Fibroblast of skin of scalp (primary cell): ENCODE results near the gene VWA7.

Source experiments
- DNase-seq: peaks from one replicate; pipeline ENCODE4 v3.0.0-alpha.2; 2013

Gene VWA7

DNA sequence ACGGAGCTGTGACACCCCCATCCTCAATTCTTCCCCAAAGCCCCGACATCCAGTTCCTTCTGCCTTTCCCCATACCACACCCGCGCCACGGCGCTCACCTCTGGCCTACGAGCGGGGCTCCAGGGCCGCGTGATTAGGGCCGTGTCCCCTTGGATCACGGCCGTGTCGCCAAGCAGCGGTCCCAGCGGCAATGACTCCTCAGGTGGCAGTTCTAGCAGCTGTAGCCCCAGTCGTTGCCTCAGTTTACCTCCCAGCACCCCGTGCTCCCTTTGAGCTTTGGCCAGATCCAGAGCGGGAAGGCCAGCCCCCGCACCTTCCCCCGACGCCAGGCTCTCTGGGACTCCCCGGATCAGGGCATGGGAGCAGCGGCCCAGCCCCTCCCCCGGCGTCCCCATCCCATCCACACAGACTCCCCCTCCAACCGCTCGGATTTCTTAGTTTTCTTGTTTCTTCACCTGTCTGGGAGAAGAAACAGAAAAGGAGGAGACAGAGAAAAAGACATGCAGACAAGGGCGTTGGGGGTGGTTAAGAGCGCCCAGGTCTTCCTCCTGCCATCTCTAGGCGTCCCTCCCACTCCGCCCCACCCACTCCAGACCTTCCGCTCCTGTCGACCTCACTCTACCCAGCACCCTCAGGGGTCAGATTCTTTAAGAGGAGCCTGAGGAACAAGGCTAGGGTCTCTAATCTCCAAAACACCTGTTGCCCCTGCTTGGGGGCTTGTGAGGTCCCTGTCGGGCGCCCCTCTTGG, 48.2 kb downstream of the VWA7 start, which contains the start of gene DDAH2:
Gene DDAH2, minus strand, starts transcription at position 533 of the 748 bp plus-strand sequence. Its CDS starts 138 bp downstream, at position 395.
- no peak for DNase-seq

DNA sequence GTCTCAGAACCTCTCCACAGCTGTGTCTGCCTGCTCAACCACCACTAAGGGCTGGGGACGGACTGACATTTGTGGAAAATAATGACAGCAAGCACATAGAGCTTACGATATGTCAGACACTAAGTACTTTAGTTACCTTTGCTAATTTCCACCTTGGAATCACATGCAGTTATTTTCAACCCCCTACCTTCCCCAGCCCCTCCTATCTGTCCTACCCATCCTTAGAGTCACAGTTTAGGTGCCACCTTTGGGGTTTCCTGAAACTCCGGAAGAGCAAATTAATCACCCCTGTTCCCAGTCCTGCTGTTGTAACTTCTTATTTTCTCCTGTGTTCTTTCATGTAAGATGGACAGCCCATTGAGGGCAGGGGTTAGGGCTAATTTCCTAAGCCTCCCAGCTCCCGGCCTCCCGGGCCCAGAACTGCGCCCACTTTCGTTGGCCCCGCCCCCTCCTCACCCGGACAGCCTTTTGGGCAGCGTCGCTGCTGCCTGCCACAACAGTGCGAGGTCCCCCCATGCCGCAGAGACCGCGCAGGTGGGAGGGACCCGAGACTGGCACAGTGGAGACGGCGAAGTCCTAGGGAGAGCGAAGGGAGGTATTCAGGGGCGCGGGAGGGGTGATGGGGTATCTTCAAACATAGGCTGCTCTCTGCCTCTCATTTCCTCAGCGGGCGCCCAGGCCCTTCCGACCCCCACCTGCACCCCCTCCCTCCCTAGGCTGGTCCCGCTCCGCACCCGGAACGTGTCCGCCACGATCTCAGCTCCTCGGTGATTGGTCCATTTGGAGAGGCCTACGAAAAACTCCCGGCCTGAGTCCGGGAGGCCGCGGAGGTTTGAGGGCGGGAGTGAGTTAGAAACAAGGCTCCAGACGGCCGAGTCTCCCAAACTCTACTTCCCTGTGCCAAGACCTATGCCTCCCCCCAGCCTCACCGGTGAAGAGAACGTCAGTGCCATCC, 49.1 kb downstream of the VWA7 start:
- no peak for DNase-seq

DNA sequence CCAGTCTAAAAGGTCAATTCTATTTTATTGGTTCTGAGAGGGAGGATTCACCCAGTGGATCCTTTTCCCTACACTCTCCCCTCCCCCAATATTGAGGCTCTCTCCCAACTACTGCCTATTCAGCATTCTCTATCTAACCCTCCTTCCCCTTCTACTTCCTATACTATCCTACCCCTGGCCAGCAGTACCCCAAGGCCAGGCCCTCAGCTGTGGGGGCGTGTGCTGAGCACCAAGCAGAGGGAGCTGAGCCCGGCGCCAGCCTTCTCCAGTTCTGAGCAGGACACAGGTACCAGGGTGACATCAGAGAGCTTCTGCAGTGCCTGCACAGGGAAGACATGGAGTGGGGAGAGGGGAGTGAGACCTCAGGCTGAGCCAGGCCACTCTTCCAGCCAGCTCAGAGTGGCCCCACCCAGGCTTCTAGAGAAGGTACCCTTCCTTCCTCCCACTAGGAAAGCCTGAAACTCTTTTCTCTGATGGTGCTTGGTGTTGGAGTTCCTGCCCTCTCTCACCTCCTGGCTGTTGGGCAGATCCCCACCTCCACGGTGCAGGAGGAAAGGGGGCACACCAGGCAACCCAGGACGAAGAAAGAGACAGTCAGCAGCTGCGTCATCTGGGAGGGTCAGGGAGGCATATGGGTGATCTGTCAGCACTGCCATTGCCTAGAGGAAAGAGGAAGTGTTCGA, 50.0 kb downstream of the VWA7 start:
- no peak for DNase-seq

DNA sequence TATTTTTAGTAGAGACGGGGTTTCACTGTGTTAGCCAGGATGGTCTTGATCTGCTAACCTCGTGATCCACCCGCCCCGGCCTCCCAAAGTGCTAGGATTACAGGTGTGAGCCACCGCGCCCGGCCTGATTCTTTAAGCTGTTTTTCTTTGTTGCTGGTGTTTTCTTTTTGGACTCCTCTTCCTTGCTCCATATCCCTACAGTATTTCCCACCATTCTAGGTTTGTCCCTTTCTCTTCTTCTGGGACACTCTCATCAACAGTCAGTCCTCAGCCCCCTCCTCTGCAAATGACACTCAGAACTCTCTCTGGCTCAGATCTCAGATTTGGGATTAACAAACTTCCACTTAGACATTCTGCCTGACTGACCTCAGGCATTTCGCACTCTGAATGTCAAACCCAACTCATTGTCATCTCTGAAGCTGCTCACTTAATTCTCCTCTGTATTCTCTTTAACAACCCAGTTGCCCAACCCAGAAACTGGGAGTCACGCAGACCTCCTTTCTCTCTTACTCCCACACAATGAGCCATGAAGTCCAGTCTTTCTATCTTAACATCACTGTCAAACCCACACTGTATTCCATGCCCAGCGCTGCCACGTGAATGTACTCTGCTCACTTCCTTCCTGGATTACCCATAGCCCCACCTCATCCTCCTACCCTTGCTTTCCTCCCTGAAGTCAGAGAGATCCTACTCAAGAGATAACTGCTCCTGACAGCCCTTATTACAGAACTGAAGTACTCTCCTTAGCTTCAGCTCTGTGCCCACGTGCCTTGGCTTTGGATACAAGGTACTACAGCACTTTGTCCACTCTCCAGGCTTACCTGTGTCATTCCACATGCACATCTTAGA, 51.4 kb downstream of the VWA7 start:
- DNase-seq = no peak

DNA sequence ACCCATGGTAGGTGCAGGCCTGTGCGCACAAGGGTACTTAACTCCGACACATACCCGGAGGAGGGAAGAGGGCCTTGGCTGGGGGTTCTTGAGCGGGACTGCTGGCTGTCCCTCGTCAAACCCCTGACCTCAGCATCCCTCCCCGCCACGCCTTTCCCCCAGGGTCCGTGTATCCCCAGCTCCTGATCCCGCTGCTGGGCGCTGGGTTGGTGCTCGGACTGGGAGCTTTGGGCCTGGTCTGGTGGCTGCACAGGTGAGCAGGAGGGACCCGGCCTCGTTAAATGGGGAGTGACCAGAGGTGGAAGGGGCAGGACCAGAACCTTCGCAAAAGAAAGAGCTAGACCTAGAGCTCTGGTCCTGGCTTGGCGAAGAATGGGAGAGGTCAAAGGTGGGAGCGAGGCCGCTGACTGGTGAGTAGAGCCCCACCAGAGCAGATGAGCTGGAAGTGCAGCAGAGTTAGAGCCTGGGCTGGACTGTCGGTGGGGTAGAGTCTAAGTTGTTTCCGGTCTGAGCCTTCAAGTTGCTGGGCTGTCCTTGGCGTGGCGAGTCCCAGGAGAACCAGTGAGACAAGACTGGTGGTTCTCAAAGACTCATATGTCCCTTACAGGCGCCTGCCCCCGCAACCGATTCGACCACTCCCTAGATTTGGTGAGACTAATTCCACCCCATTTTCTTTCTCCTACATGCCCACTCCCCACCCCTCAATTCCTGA, 53.0 kb downstream of the VWA7 start:
- no peak for DNase-seq

DNA sequence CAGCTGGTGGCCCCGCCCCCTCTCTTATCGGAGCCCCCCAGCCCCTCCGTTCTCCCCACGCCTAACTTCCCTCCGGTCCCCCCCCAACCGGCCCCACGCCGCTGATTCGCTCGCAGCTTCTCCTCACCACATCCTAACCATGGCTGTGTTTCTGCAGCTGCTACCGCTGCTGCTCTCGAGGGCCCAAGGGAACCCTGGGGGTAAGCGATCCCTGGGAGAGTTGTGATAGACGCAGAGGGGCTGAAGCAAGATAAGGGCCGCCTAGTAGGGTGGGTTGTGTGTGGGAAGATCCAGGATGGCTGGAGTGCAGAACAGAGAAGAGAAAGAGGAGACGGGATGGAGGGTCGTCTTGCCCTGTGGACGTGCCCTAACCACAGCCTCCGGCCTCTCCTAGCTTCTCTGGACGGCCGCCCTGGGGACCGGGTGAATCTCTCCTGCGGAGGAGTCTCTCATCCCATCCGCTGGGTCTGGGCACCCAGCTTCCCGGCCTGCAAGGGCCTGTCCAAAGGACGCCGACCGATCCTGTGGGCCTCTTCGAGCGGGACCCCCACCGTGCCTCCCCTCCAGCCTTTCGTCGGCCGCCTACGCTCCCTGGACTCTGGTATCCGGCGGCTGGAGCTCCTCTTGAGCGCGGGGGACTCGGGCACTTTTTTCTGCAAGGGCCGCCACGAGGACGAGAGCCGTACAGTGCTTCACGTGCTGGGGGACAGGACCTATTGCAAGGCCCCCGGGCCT, 53.7 kb downstream of the VWA7 start, which contains the start of gene MPIG6B:
Gene MPIG6B, plus strand, starts transcription at position 129 of the 735 bp plus-strand sequence. Its CDS starts 11 bp downstream, at position 140.
- no peak for DNase-seq

DNA sequence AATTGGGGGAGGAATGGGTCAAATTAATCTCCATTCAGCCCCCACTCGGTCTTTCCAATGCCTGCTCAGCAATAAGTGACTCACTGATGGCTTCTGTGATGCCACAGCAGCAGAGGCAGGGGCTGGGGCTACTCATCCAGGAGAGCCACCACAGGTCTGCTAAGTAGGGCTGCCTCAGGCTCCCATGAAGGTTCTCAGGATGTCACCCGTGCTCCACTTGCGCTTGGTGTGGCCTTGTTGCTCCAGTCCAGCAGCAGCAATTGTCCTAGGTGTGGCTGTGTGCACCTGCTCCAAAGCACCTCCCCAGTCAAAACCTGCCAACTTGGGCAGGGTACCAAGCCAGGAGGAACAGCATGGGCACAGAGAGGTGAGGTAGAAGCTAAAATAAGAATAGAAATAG, 55.0 kb downstream of the VWA7 start:
- no peak for DNase-seq

DNA sequence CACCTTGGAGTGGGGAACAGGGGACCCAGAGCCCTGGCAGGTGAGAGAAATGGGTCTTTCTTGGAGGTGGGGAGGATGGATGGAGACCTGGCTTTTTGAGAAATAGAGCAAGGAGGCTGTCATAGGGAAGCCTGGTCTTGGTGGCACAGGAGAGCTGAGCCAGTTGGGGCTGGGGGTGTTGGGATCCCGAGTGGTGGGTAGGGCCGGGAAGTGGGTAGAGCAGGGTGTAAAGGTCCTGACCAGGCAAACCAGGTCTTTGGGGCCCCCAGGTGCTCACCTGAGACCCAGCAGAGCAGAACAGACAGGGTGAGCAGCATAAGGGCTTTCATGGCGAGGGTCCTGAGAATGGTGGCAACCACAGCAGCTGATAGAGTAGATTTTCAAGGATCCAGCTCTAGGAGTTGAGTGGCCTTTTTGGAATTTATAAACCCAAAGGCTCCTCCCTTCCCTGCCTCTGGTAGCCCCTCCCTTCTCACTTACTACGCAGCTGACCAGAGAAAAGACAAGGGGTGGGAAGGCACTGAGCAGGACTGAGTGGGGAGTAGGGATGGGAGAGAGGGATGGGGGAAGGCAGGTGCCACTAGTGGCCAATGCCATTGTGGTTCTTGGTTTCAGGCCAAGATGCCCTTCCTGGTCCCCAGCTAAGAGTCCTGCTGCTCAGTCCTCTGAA, 55.6 kb downstream of the VWA7 start, which contains the start of gene LY6G6C:
Gene LY6G6C, minus strand, starts transcription at position 396 of the 670 bp plus-strand sequence. Its CDS starts 67 bp downstream, at position 329.
- DNase-seq = no peak

DNA sequence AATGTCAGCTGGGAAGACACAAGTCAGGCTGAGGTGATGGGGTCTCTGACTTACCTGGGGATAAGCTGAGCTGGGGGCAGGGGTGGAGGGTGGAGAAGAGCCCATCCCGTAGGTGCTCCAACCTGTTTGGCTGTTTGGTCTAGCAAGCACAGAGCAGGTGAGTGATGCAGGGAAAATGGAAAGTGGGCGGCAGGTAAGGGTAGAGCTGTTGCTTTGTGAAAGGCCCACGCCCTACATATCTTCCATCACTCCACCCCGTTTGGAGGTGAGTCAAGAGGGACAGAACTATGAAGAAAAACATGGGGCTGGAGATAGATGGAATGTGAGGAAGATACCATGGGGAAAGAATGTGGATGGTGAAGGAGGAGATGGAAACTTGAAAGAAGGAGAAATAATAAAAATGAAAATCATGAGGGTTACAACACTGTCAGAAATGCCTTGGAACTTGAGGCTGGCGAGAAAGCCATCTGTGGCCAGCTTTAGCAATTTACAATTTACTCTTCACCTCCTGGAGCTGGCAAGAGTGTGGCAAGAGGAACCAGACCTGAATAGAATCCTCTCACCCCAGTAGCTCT, 56.8 kb downstream of the VWA7 start:
- DNase-seq = no peak

DNA sequence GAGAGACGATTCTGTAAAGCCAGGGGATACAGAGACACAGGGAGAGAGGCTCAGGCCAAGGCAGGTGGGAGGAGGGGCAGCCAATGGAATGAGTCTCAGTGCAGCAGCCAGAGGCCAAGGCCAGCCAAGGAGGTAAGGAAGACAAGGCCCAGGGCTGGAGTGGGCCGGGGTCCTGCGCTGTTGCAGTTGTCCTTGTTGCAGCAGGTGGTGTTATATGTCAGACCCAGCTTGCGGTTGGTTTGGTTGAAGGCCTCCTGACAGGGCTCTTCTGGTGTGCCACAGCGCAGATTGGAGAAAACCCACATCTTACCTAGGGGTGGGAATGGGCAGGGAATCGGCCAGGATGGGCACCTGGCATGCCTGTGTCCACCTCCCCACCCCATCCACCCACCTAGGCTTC, 58.1 kb downstream of the VWA7 start:
- DNase-seq = no peak

DNA sequence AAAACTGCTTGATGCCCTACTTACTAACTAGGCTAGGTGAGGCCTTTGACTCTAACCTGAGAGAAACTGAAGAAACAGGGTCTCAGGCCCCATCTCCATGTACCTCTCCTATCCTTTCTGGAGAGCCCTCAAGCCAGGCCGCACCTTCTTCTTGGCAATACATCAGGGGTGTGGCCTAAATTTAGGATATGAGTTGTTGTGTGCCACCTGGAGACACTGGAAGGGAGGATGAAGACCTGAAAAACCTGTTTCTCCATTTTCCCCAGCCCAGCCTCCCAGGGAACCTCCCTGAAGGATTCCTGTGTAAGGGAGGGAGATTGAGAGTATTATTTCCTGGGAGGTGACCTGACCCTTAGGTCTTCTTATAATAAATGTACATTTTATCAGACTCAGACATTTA, 58.9 kb downstream of the VWA7 start:
- DNase-seq = no peak

DNA sequence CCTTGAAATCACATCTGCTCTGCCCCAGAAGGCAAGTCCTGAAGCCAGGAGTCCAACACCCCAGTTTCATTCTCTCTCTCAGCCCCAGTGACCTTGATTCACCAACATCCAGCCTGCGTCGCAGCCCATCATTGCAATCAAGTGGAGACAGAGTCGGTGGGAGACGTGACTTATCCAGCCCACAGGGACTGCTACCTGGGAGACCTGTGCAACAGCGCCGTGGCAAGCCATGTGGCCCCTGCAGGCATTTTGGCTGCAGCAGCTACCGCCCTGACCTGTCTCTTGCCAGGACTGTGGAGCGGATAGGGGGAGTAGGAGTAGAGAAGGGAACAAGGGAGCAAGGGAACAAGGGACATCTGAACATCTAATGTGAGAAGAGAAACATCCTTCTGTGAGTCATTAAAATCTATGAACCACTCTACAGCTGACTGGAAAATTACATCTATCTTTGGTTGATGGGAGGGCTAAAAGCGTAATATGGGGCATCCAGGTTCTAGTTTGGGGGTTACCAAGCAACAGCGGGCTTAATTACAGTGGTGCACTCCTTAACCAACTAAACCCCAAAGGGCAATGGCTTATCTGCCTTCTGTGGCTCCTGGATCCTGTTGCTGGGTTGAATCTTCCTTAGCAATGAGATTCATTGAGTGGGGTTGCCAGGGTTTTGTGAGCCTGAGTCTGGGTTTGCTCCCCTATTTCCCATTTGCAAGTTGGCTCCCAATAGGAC, 59.5 kb downstream of the VWA7 start:
- DNase-seq = no peak
